SIG-M5 treated with dmso at 0.1 percent for 504 hours (cell line): ENCODE results near the gene AMPD2.
A peak's percentile ranks its signal among the peaks of the same experiment; 100 is the strongest.
"Not testable (repeated sequence)": the region's sequence is repeated elsewhere in the genome, so short reads cannot be mapped to it uniquely, and the experiment has no call there.

ENCODE experiments used
- DNase-seq: peaks from one replicate; lab custom pipeline; 2025; ENCODE audit not compliant: unreplicated experiment; lab: John Stamatoyannopoulos, UW

AMPD2 gene

DNA sequence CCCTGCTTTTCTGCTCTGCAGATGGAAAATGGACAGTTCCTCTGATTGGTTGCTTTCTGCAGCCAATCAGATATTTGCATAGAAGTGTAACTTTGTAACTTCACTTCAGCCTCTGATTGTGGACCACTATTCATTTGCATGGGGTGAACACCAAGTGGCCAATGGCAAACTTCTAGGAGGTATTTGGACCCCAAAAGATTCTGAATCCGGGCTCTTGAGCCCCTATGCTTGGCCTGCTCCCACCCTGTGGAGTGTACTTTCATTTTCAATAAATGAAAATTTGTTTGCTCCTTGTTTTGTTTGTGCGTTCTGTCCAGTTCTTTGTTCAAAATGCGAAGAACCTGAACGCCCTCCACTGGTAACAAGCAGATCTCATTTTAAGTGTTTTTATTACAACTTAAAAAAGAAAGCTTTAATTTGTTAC is 29.9 kb downstream of the AMPD2 start:
- DNase-seq, result peak; percentile 30

GRCh38 chr1:109650609-109651008 is 31.0 kb downstream of the AMPD2 start:
- no peak for DNase-seq

GRCh38 chr1:109652402-109652801 is 32.8 kb downstream of the AMPD2 start:
- DNase-seq, result no peak

GRCh38 chr1:109653306-109653705 is 33.7 kb downstream of the AMPD2 start:
- DNase-seq, result no peak

DNA sequence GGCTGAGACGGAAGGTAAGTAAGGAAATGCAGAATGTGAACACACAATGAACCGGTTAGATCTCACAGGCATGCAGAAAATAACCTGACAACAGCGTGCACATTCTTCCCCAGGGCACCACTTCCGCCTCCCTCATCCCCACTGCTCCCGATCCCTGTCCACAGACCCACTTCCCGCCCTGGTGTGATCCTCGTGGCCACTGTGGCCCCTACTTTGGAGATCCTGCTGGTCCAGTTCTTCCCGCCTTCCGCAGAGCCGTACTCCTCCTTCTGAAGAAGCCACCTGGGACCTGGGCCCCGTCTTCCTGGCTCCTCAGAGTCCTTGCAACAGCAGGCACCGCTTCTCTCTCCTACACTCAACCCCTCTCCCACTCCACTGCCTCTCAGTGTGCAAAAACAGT is 34.9 kb downstream of the AMPD2 start:
- DNase-seq, result no peak

DNA sequence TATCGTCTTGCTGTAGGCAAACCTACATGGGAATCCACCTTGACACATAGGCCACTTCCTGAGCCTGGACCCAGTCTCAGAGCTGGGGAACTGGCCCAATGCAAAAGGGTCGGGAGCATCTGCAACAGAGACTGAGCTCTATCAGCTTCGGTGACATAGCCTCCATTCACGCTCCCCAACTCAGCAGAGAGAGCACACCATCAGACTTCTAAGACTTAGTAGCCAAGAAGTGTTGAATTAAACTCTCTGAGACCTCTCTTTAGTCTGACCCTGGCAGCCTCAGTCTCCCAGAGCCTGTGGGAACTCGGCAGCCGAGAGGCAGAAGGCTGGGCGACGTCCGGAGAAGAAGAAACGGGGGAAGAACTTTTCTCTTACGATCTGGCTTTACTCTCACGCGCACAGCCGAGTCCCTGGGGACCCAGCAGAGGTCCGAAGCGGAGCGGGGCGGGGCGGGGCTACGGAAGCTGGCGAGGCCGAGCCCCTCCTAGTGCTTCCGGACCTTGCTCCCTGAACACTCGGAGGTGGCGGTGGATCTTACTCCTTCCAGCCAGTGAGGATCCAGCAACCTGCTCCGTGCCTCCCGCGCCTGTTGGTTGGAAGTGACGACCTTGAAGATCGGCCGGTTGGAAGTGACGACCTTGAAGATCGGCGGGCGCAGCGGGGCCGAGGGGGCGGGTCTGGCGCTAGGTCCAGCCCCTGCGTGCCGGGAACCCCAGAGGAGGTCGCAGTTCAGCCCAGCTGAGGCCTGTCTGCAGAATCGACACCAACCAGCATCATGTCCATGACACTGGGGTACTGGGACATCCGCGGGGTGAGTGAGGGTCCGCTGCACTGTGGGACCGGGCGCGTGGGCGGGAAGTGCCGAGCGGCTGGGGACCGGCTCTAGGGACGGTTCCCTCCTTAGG is 36.2 kb downstream of the AMPD2 start, which contains the start of gene GSTM4:
TSS of gene GSTM4 (plus strand) at position 485 of the 905 bp plus-strand sequence. CDS start at position 776, 291 bp downstream.
- peak; percentile 63 for DNase-seq

DNA sequence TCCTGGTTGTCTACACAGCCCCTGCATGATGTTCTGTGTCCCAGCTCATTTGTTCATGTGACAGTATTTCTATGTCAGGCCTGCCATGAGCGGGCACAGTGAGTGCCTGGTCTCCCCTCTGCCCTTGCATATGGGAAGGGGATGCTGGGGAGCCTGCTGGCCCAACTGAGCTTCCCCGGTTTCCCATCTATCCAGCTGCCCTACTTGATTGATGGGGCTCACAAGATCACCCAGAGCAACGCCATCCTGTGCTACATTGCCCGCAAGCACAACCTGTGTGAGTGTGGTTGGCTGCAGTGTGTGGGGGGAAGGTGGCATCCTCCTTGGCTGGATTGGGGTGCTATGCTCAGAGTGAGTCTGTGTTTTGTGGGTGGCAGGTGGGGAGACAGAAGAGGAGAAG is 37.8 kb downstream of the AMPD2 start:
- DNase-seq, result no peak

- no peak for DNase-seq
Observed at GRCh38 chr1:109657970-109658369, 38.3 kb downstream of the AMPD2 start.

GRCh38 chr1:109658533-109659042 is 39.0 kb downstream of the AMPD2 start:
- no peak for DNase-seq

DNA sequence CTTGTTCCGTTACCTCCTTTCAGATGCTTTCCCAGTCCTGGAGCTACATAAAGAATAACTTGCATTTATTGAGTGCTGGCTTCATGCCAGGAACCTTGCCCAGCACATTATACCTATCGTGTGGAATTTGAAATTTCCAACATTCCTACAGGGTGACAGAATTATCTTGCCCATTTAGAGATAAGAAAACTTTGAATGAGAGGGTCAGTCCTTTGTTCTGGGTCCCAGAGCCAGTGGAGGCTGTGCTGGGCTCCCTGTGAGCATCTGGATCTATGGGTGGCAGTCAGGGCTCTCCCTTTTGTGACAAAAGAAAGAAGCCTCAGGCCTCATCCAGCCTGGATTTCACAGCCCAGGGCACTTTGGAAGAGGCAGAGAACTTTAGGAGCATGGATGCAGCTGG is 39.5 kb downstream of the AMPD2 start:
- no peak for DNase-seq

GRCh38 chr1:109659997-109660690 is 40.5 kb downstream of the AMPD2 start:
- DNase-seq, result no peak

GRCh38 chr1:109660691-109661026 is 41.0 kb downstream of the AMPD2 start:
- not testable (repeated sequence) for DNase-seq

DNA sequence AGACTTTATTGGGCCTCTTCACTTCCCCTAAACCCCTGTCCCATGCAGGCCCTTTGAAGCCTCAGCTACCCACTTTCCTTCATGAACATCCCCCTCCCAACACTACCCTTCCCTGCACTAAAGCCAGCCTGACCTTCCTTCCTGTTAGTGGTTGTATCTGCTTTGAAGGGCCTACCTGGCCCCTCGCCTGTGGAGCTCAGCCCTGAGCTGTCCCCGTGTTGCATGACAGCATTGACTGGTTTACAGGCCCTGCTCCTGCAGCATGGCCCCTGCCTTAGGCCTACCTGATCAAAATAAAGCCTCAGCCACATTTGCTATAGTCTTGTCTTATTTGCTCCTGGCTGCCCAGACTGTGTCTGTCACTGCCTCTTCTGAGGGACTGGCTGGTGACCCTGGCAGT is 41.8 kb downstream of the AMPD2 start:
- no peak for DNase-seq

DNA sequence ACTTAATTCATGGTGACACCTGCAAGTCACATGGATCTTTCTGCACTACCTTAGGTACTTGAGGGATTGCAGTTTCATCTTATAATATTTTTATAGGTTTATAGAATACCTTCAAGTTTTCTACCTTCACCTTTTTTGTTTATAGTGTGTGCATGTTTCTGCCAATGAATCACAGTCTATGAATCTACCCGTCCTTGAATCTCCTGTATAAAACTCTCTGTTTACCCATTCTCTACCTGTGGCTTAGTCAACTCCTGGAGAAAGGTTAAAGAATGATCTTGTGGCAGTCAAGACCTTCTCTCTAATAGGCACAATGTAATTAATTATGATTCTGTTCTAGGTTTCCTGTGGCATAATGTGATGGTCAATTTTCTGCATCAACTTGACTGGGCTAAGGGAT is 45.0 kb downstream of the AMPD2 start:
- DNase-seq, result no peak

- peak; percentile 72 for DNase-seq
Observed at GRCh38 chr1:109667452-109668122, 48.0 kb downstream of the AMPD2 start, which contains the start of gene GSTM2. GSTM2 (plus strand) TSS chr1:109668057; CDS start chr1:109668116, 59 bp downstream.

- no peak for DNase-seq
Observed at GRCh38 chr1:109668123-109668775, 48.6 kb downstream of the AMPD2 start.

GRCh38 chr1:109669246-109669948 is 49.8 kb downstream of the AMPD2 start:
- DNase-seq, result no peak

- not testable (repeated sequence) for DNase-seq
Observed at GRCh38 chr1:109669949-109670302, 50.3 kb downstream of the AMPD2 start.

DNA sequence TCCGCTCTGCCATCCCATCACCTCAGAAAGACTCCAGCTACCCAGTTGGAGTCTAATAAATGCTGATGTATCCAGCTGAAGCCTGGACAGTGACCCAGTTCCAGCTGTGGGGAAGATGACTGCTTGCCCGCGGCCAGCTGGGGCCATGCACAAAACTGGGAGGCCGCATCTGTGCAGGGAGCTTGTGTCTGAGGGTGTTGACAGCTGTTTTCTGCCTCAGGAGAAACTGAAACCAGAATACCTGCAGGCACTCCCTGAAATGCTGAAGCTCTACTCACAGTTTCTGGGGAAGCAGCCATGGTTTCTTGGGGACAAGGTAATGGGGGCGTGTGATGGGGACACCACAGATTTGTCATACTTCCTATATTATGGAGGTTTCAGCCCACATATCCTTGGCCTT is 51.4 kb downstream of the AMPD2 start:
- DNase-seq, result no peak

DNA sequence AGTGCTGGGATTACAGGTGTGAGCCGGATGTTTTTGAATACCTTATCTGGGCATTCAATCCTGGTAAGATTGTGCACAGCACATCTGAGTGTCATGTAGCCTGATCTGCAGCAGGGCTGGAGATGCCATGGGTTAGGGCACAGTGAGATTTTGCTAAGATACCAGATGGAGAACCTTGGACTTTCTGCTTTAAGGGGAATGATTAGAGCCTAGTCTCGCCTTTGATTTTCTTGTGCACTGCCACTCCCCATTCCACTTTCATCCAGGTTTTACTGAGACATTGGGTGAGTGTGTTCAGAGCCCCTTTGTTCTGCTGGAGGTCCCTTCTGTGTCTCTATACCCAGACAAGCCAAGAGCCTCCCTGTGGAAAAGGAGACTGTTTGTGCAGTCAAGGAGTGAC is 54.2 kb downstream of the AMPD2 start:
- DNase-seq, result not testable (repeated sequence)
